HFF-Myc (cell line): ENCODE results near the gene LCNL1.

ENCODE experiments used
- DNase-seq: peaks from one replicate; pipeline ENCODE4 v3.0.0-alpha.2; 2011; ENCODE audit warnings: low read depth; ENCODE audit errors: extremely low read depth
- H3K4me3 ChIP-seq: replicated peaks from 2 replicates; pipeline ENCODE4 v1.5.1; 2011; ENCODE audit warnings: low read depth, mild to moderate bottlenecking, control low read depth, low read length
- CTCF ChIP-seq: IDR thresholded peaks from 2 replicates; pipeline ENCODE4 v1.5.1; 2012; ENCODE audit warnings: mild to moderate bottlenecking, low read depth, low read length, control low read depth; ENCODE audit errors: missing control alignments

The LCNL1 gene

GRCh38 chr9:136996361-136997292, 13.8 kb downstream of the LCNL1 start, which contains the start of gene CLIC3:
Gene CLIC3 (minus strand): TSS chr9:136996568. CDS start chr9:136996543, 25 bp downstream.
- DNase-seq, result no peak
- TF ChIP-seq CTCF, result no peak
- H3K4me3 ChIP-seq, result no peak within 1 kb of the TSS

- no peak for TF ChIP-seq CTCF
- H3K4me3 ChIP-seq, result no peak overlapping the region
- DNase-seq, result no peak
Measured at GRCh38 chr9:136997371-136997770, 14.6 kb downstream of the LCNL1 start.

GRCh38 chr9:136997830-136998234, 15.0 kb downstream of the LCNL1 start:
- H3K4me3 ChIP-seq, result no peak overlapping the region
- no peak for TF ChIP-seq CTCF
- no peak for DNase-seq

- TF ChIP-seq CTCF, result no peak
- no peak for DNase-seq
- no peak overlapping the region for H3K4me3 ChIP-seq
Measured at GRCh38 chr9:137000177-137000930, 17.6 kb downstream of the LCNL1 start.

- DNase-seq, result no peak
- no peak overlapping the region for H3K4me3 ChIP-seq
- no peak for TF ChIP-seq CTCF
Measured at GRCh38 chr9:137001857-137002645, 19.3 kb downstream of the LCNL1 start.

- no peak for DNase-seq
- no peak for TF ChIP-seq CTCF
Measured at GRCh38 chr9:137002646-137003041, 19.9 kb downstream of the LCNL1 start.

More at GRCh38 chr9:137002646-137003041, 19.9 kb downstream of the LCNL1 start:
- H3K4me3 ChIP-seq, result no peak overlapping the region
